Amniotic stem cell (primary cell): ENCODE data around the gene VPS26A.
A peak's percentile ranks its signal among the peaks of the same experiment; 100 is the strongest.
"Not testable (repeated sequence)": the region's sequence is repeated elsewhere in the genome, so short reads cannot be mapped to it uniquely, and the experiment has no call there.

Experiments used
- DNase-seq: peaks from one replicate; lab custom pipeline; 2025; lab: John Stamatoyannopoulos, UW

VPS26A gene

DNA sequence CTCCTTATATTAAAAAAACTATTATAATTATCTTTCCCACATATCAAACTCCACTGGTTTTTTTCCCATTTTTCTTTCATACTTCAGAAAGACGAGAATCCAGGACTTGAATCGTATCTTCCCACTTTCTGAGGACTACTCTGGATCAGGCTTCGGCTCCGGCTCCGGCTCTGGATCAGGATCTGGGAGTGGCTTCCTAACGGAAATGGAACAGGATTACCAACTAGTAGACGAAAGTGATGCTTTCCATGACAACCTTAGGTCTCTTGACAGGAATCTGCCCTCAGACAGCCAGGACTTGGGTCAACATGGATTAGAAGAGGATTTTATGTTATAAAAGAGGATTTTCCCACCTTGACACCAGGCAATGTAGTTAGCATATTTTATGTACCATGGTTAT lies 20.2 kb upstream of the VPS26A start:
- no peak for DNase-seq

DNA sequence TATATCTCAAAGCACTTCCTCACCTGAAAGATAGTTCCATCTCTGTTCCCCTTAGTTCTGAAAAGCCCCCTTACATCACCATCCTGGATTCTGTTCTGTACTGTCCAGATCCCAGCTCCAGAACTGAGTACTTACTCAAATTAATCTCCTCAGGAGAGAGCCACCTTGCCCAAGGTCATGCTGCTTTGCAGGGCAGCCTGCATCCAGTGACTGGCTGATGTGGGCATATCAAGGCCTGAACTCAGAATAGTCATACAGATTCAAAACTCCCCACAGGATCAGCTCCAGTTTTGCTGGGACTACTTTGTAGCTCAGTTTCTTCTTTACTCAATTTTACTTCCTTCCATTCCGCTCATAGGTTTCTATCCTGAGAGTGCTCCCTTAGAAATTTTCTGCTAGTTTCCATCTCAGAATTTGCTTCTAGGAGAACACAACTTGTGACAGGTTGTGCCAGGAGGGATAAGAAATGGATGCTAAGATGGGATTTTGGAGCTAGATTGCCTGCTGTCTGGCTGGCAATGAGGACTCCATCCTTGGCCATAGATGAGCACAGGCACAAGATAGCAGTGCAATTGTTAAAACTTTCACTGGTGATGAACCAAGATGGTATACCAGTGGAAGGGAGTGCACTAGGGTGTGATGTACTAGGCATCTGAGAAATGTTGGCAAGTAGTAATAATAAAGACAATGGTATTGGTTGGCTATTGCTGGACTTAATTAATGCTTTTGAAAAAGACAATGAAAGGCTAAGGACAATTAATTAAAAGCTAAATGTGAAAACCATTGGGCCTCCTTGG lies 18.8 kb upstream of the VPS26A start:
- DNase-seq, result no peak

DNA sequence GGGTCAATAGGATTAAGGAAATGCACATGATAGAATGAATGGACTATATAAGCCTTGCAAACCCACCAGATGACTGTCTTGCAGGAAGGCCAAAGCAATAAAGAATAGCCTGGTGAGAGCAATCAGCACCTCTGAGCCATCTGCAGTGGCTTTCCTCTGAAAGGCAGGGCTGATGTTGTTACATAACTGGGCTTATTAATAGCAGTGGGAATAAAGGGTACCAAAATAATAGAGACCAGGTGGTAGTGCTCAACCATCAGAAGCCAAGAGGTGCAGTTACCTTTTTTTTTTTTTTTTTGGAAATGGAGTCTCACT lies 16.8 kb upstream of the VPS26A start:
- no peak for DNase-seq

GRCh38 chr10:69107699-69108098 lies 16.3 kb upstream of the VPS26A start:
- DNase-seq, result no peak

DNA sequence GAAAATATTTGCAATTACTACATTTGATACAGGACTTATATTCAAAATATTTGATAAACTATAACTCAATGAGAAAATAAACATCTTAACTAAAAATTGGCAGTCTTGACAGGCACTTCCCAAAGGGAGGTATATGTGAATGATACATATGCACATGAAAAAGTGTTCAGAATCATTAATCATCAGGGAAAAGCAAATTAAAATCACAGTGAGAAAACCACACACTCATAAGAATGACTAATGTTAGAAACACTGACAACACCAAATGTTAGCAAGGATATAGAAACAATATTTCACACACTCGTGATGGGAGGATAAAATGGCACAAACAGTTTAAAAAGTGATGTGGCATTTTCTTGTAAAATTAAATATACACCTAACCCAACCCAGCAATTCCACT lies 4.1 kb upstream of the VPS26A start:
- no peak for DNase-seq

DNA sequence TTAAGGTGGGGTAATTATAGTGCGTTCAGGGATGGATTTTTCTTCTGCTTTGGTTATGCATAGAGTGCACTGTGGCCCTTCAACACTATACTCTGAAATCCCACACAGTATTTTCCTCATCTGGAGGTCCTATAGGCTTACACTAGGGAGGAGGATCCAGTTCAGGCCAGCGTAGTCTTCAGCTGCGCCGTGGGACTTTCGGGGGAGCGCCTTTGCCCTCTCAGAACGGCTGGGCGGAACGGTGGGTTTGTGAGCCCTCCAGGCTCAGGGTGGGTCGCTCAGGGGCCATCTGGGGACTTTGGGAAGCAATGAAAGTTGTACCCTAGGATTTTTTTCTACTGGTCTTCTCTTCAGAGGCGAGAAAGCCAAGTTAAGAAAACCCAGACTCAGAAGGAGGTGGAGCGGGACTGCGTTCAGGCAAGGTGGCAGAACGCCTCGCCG lies 652 bp upstream of the VPS26A start:
- peak; percentile 58 for DNase-seq

DNA sequence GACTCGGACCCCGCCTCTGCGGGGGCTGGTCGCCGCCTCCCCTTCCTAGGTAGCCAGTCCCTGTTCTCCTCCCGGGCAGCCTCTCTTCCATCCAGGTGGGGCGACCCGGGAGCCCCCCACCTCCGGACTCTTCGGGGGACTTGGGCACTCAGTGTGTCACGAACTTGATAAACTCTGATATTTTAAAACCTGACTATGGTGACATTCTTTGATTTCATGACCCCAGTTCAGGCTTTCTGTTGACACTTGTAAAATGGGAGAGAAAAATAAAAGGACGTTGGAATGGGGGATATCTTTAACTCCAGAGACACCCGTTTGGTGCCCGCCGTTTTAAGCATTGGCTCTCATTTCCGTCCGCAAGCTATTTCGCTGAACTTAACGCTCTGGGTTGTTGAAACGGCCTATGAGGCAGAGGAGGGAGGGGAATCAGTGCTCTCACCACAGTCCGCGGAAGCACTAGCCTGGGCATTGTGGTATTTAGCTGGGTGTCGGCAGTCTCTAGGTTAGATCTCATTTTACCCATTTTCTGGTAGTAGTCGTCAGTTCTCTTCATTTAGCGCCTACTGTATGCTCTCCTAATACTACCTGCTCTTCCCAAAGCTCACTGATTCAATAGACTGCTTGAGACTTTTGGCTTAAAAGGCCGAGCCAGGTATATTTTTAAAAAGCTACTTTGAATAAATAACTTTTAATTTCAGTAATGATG lies 738 bp downstream of the VPS26A start:
- DNase-seq, result peak; percentile 29

GRCh38 chr10:69125554-69125953 lies 1.6 kb downstream of the VPS26A start:
- no peak for DNase-seq

DNA sequence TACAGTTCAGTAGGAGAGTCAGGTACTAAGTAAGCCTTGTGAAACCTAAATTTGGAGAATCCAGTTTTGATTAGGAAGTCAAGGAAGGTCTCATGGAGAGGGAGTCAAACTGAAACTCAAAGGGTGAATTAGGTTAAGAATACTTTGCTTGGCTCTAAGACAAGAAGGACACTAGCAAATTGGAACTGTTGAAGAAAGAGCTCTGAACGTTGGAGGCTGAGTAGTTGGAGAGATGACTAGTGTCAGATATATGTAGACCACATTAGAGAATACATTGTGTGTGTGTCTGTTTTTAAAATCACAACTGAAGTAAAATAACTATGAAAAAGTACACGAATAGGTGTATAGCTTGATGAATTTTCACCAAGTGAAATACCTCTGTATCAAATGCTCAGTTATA lies 6.3 kb downstream of the VPS26A start:
- no peak for DNase-seq

- no peak for DNase-seq
These were observed 16.0 kb downstream of the VPS26A start for GRCh38 chr10:69139961-69140360.

DNA sequence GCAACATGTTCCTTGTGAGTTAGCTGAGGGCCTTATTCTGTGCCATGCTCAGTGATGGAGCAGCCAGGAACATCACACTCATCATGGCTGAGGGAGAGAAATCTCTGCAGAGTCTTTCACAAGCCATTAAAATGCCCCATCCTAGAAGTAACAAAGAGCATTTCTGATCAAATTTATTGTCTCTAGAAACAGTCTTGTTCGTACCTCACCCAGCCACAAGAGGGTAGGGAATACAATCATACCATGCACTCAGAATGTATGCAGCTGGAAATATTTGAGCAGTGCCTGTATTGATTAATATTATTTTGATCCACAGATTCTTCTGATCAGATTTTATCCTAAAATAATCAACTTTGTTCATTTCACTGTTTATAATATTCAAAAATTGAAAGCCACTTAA lies 17.3 kb downstream of the VPS26A start:
- no peak for DNase-seq

DNA sequence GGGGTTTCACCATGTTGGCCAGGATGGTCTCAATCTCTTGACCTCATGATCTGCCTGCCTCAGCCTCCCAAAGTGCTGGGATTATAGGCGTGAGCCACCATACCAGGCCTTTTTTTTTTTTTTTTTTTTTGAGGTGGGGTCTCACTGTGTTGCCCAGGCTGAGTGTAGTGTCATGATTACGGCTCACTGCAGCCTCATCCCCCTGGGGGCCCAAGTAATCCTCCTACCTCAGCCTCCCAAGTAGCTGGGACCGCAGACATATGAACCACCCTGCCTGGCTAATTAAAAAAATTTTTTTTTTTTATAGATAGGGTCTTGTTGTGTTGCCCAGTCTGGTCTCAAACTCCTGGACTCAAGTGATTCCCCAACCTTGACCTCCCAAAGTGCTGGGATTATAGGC lies 18.1 kb downstream of the VPS26A start:
- not testable (repeated sequence) for DNase-seq

DNA sequence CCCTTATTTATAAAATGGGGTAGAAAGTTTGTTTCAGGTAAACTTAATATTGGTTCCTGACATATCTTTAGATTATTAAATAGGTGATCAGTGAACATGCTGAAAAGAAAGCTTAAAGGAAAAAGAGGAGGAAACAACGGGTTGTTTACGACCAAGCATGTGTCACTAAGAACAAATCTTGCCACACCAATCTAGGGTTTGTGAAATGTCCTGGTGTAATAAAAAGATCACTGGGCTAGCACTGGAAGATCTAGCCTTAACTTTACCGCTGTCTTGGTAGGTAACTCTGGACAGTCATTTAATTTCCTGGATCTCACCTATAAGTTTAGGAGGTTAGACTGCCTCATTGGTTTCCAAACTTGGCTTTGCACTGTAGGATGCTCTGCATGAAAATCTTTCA lies 19.0 kb downstream of the VPS26A start:
- DNase-seq, result no peak

GRCh38 chr10:69145329-69145728 lies 21.4 kb downstream of the VPS26A start:
- DNase-seq, result no peak

GRCh38 chr10:69145864-69146263 lies 21.9 kb downstream of the VPS26A start:
- no peak for DNase-seq

- no peak for DNase-seq
These were observed 22.8 kb downstream of the VPS26A start for GRCh38 chr10:69146759-69147158.

DNA sequence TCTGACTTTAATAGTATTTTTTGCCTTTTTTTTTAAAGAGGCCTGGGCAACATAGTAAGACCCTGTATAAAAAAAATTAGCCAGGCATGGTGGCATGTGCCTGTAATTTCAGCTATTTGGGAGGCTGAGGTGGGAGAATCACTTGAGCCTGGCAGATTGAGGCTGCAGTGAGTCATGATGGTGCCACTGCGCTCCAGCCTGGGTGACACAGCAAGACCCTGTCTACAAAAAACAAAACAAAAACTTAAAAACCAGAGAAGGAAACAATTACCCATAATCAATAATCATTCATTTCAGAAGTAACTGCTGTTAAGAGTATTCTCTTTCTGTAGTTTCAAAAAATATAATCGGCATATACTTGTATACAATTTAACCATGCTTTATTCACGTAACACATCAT lies 28.0 kb downstream of the VPS26A start:
- DNase-seq, result no peak

GRCh38 chr10:69153227-69153626 lies 29.2 kb downstream of the VPS26A start:
- DNase-seq, result no peak

GRCh38 chr10:69160809-69161241 lies 36.8 kb downstream of the VPS26A start:
- no peak for DNase-seq

DNA sequence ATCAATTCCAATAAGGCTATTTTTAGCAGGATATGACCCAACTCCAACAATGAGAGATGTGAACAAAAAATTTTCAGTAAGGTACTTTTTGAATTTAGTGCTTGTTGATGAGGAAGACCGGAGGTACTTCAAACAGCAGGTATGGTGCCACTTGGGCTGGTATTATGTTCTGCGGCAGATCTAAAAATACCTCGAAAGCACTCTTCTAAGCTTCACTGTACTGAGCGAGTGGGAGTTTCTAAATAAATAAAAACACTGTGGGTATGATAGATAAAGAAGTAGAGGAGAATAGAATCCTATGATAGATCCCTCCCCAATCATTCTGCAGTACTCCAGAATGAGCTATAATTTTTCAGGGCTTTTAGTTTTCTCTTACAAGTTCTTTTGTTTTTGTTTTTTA lies 44.5 kb downstream of the VPS26A start:
- DNase-seq, result no peak

DNA sequence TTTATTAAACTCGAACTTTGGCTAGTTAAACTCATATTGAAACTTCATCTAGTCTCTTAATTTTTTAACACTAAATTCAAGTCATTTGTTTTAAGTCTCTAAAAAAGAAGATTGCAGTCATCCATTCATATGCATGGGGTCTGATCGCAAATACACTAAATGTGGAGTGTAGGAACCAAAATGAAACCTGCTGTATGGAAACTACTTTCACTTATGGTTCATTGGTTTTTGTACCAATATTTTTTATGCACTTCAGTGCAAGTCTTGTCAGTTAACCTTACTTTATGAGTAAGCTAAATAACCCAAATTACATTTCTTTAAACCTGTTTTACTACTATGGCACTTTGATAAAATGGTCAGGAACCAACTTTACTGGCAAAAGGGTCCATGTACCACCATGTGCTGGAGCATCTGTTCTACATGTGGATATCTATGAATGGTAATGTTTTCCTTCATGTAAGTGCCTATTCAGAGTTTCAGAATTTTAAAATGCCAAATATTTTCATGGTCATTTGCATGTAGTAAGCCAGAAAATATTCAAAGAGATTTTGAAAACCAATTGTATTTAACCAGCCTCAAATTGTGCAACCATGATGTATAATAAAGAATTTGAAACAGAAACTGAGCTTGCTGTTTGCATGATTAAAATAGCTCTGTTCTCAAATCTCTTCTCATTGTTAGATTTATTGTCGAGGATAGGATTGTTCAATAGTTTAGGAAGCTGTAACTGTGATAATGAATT lies 48.4 kb downstream of the VPS26A start:
- DNase-seq, result no peak

DNA sequence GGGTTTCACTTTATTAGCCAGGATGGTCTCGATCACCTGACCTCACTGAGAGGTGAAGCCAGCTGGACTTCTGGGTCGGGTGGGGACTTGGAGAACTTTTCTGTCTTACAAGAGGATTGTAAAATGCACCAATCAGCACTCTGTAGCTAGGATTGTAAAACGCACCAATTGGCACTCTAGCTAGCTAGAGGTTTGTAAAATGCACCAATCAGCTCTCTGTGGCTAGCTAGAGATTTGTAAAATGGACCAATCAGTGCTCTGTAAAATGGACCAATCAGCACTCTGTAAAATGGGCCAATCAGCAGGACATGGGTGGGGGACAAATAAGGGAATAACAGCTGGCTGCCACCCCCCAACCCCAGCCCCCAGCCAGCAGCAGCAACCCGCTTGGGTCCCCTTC lies 51.3 kb downstream of the VPS26A start:
- not testable (repeated sequence) for DNase-seq

DNA sequence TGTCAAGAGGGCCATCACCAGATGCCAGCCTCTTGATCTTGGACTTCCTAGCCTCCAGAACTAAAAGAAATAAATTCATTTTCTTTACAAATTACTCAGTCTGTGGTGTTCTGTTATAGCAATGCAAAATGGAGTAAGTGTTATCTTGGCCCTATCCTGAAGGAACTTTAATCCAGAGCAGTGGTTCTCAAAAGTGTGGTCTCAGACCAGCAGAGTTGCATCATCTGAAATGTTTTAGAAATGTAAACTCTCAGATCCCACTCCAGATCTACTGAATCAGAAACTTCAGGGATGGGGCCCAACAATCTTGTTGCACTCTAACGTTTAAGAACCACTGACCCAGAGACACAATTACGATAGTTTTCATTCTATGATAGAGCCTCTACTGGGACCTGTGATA lies 52.8 kb downstream of the VPS26A start:
- DNase-seq, result no peak
